ENCODE data around the gene IDI2.

GRCh38 chr10:983971-984655, 41.5 kb downstream of the IDI2 start:
- TF ChIP-seq CTCF (IDR thresholded peaks at IDR 0.05) (no peak), POLR2A (IDR thresholded peaks at IDR 0.05) (no peak)

Data from Peyer's patch (tissue), 4 donors.